Middle frontal gyrus (tissue), 1 donor: Measurements from ENCODE around the gene ZNF516.
"Not testable (repeated sequence)": the region's sequence is repeated elsewhere in the genome, so short reads cannot be mapped to it uniquely, and the experiment has no call there.

Source experiments
- DNase-seq: peaks from one replicate; pipeline ENCODE4 v3.0.0-alpha.2; 2015; ENCODE audit warnings: low spot score; ENCODE audit errors: extremely low spot score

Gene ZNF516, protein sequence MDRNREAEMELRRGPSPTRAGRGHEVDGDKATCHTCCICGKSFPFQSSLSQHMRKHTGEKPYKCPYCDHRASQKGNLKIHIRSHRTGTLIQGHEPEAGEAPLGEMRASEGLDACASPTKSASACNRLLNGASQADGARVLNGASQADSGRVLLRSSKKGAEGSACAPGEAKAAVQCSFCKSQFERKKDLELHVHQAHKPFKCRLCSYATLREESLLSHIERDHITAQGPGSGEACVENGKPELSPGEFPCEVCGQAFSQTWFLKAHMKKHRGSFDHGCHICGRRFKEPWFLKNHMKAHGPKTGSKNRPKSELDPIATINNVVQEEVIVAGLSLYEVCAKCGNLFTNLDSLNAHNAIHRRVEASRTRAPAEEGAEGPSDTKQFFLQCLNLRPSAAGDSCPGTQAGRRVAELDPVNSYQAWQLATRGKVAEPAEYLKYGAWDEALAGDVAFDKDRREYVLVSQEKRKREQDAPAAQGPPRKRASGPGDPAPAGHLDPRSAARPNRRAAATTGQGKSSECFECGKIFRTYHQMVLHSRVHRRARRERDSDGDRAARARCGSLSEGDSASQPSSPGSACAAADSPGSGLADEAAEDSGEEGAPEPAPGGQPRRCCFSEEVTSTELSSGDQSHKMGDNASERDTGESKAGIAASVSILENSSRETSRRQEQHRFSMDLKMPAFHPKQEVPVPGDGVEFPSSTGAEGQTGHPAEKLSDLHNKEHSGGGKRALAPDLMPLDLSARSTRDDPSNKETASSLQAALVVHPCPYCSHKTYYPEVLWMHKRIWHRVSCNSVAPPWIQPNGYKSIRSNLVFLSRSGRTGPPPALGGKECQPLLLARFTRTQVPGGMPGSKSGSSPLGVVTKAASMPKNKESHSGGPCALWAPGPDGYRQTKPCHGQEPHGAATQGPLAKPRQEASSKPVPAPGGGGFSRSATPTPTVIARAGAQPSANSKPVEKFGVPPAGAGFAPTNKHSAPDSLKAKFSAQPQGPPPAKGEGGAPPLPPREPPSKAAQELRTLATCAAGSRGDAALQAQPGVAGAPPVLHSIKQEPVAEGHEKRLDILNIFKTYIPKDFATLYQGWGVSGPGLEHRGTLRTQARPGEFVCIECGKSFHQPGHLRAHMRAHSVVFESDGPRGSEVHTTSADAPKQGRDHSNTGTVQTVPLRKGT

GRCh38 chr18:76495006-76495370 lies at the start of gene ZNF516:
ZNF516 (minus strand) TSS chr18:76495242; CDS start chr18:76443054, 52,188 bp downstream.
- no peak for DNase-seq

DNA sequence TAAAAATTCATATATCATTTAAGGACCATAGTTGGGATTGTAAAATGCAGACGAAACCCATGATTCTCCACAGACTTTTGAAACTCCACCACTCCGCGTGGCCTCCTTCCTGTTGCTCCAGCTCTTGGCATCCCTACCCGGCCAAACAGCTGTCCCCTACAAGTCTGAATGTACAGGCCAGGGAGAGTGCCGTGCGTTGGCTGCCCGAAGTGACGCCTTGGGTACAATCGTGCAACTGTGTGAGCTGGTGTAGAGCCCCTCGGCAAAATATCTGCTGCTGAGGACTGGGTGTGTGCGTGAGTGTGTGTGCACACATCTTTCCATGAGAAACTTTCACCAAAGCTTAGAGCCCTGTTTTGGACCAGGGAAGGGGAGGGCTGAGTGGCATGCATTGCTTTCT lies 43.8 kb upstream of the ZNF516 start:
- DNase-seq: no peak

GRCh38 chr18:76537621-76538020 lies 42.6 kb upstream of the ZNF516 start:
- no peak for DNase-seq

DNA sequence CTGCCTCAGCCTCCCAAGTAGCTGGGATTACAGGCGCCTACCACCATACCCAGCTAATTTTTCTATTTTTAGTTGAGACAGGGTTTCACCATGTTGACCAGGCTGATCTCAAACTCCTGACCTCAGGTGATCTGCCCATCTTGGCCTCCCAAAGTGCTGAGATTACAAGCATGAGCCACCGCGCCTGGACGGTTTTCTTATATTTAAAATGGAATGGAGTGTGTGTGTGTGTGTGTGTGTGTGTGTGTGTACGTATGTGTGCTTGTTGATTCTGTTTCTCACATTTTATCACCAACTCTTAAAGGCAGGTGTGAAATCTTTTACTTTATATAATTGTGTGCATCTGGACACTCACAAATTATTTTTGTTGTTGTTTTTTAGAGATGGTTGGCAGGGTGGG lies 41.6 kb upstream of the ZNF516 start:
- DNase-seq: not testable (repeated sequence)

DNA sequence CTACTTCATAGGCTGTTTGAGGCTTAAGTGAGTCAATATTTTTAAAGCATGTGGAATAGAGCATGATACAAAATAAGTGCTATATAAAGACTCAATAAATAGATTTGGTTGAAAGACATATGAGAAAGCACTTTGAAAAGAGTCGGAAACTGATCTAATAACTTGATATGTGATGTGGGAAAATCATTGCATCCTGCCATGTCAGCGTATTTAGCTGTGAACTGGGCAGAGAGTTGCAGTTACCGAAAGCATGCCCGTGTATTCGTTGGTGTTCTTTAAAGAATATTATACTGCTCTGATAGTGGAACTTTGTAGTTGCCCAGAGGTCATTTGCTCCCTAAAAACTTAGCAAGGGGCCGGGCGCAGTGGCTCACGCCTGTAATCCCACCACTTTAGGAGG lies 37.8 kb upstream of the ZNF516 start:
- no peak for DNase-seq

DNA sequence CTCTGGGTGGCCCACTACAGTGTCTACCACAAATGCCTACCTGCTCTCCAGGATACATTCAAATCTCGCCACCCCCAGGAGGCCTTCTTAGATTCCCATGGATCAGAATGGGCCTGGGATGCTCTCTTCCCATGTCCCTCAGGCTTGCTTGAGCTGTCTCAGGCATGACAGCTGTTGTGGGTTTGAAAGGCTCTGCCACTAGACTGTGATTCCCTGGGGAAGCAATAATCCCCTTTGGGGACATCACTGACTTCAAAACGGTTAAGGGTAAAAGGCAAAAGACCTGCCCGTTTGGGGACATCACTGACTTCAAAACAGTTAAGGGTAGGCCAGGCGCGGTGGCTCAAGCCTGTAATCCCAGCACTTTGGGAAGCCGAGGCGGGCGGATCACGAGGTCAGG lies 35.8 kb upstream of the ZNF516 start:
- DNase-seq: no peak

- no peak for DNase-seq
These were observed 35.3 kb upstream of the ZNF516 start for GRCh38 chr18:76530391-76530790.

DNA sequence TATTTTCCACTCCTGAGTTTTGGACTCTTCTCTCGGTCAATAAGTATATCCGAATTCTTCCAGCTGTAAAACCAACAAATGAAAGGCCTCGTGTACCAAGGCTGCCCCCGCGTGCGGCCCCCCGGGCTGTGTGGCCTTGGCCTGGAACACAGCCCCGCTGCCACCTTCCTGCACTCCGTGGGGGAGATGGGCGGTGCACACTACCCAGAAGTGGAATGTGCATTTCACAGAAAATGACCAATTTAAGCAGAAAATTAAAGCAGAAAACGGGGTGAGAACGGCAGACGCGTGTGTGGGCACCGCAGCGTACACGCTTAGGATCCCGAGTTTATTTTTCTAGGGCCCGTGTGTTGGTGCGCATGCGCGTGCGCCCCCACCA lies 34.4 kb upstream of the ZNF516 start:
- no peak for DNase-seq

DNA sequence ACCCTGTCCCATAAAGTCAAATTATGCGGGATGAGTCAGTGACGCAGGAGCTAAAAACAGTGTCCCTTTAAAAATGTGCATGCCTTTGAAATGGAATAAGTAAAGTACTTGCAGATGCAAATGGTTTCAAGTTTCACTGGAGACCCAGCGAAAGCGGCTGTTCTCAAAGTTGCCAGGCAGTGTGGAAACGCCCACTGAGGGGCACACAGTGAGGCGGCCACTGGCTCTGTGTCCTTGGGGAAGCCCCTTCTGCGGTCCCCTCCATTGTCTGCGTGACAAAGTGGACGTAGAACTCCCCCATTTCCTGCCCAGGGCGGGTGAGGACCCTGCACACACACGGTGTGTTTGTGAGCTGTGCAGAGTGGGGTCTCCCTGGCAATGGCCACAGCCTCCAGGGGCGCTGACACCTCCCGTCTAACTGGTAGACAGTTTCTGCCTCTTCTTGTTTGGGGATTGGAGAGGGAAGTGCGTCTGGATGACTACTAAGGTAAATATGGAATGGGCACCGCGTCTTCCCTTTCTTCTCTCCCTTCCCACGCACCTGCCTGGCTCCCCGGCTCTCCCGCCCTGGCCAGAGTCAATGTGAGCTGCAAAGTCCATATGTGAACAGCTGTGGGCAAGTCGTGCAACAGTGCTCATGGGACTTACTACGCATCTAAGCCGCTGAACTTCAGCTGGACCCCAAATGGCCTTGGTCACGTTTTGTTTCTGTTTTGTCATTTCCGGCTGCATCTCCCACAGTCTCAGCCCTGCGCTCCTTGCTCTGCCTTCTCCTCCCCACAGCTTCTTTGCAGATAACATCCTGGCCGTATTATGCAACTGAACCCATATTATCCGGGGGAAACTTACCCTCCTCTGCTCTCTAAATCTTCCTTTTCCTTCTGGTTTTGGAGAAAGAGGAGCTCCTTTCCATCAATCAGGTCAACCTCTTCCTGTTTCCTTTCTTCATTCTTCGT lies 33.7 kb upstream of the ZNF516 start:
- DNase-seq: no peak

DNA sequence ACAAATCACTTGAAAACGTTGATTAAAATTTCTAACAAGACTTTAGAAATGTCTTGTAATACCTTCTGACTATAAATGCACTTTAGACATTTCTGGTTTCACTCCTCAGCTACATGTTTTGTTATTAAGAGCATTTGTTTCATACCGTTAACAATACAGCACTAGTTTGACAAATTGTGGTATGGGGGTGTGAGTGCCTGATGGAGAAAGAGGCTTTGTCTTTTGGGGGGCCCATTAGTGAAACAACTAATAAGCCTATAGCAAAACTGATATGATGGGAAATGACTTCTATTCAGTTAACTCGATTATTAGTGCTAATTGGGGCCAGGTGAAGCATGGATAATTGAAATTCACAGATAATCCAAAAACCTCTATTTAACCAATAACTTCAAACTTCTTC lies 30.9 kb upstream of the ZNF516 start:
- no peak for DNase-seq

GRCh38 chr18:76524900-76525698 lies 30.1 kb upstream of the ZNF516 start:
- no peak for DNase-seq

GRCh38 chr18:76524477-76524876 lies 29.4 kb upstream of the ZNF516 start:
- DNase-seq: no peak

GRCh38 chr18:76522551-76522950 lies 27.5 kb upstream of the ZNF516 start:
- no peak for DNase-seq

DNA sequence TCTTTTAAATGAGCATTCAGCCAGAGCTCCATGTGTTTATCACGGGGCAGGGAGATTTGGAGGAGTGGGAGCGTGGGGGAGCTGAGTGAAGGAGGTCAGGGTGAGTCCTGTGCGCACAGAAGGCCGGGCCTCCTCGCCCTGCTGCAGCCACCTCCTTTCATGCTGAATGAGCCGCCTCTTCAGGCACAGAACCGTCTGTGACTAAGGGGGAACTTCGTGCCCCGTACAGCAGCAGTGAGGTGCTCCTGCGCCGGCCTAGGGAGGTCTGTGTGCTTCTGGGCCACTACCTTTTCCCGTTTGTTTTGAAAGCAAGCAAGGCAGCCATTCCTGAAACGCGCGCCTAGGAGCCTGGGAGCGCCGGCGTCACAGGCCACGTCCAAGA lies 27.1 kb upstream of the ZNF516 start:
- no peak for DNase-seq

- no peak for DNase-seq
These were observed 26.5 kb upstream of the ZNF516 start for GRCh38 chr18:76521417-76522121.

DNA sequence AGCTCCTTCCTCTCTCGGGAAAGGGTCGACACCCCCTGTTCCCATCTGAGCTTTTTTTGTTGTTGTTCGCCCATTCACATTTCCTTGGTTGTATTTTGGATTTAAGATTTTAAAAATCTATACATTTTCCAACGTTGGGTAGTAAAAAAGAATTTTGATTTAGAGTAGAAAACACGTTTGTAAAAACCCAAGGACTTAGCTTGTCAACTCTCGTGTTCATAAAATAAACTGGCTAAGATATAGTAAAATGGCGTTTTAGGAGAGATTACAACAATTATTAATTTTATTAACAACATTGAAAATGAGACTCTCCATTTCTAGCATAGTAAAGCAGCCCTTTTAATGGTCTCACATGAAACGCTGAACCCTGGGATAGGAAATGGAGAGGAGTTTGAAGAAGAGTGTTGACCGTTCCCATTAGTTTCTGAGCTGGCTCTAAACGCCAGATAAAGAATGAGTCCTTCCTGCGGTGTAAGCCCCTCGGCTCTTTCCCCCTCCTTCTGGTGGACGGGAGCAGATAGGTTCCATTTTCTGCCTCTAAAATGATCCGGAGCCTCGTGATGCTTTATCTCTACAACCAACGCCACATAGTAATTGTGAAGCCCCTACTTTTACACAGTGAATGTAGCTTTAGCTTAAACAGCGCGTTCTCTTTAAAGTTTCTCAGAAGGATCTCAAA lies 24.0 kb upstream of the ZNF516 start:
- DNase-seq: no peak

GRCh38 chr18:76518123-76518859 lies 23.2 kb upstream of the ZNF516 start:
- DNase-seq: no peak

- no peak for DNase-seq
These were observed 20.5 kb upstream of the ZNF516 start for GRCh38 chr18:76515576-76515975.
